NCI-H510A (cell line): Measurements from ENCODE around the gene TIMM10B.

Experiments used
- DNase-seq: peaks from one replicate; lab custom pipeline; 2025; lab: John Stamatoyannopoulos, UW

Gene TIMM10B, protein sequence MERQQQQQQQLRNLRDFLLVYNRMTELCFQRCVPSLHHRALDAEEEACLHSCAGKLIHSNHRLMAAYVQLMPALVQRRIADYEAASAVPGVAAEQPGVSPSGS

GRCh38 chr11:6481012-6481923, at the start of gene TIMM10B, which contains the start of gene ARFIP2:
TSS of gene TIMM10B (plus strand) at chr11:6481501. CDS start at chr11:6481517, 16 bp downstream.
TSS of gene ARFIP2 (minus strand) at chr11:6481331. CDS start at chr11:6480421, 910 bp downstream.
- peak; percentile 92 for DNase-seq

DNA sequence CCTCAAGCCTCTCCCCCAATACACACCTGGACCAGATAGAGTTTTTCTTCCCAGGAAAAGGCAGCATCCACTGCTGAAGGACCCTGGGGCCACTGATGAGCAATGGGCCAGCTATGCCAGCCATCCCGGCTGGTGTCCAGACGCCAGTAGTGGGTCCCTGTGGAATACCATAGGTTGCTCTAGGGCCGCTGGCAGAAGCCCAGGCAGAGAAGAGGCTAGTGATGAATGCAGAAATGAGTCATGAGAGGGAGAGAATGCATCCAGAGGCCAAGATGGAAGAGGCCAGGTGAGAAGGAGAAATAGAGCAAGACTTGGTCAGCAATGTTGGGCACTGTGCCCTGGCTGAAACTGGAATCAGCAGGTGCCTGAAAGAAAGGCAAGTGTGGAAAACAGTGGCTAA, 49.4 kb upstream of the TIMM10B start:
- no peak for DNase-seq

GRCh38 chr11:6433998-6434660, 47.2 kb upstream of the TIMM10B start:
- DNase-seq: no peak

DNA sequence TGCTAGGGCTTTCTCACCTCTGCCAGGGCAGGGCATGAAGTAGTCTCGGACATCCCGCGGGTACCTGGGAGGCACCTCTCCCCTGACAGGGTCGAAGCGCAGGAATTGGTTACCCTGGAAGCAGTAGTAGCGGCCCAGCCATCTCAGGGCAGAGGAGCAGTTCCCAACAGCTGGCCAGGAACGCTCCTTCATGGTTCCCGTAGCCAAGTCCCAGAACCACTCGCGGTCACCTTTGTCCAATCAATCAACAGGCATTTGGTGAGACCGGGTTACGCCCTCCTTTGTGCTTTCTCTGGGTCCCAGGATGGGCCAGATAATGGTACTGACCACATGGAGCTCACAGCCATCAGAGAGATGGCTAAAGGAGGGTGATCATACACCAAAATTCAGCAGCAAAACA, 43.9 kb upstream of the TIMM10B start:
- DNase-seq: no peak

GRCh38 chr11:6437993-6438392, 43.3 kb upstream of the TIMM10B start:
- no peak for DNase-seq

DNA sequence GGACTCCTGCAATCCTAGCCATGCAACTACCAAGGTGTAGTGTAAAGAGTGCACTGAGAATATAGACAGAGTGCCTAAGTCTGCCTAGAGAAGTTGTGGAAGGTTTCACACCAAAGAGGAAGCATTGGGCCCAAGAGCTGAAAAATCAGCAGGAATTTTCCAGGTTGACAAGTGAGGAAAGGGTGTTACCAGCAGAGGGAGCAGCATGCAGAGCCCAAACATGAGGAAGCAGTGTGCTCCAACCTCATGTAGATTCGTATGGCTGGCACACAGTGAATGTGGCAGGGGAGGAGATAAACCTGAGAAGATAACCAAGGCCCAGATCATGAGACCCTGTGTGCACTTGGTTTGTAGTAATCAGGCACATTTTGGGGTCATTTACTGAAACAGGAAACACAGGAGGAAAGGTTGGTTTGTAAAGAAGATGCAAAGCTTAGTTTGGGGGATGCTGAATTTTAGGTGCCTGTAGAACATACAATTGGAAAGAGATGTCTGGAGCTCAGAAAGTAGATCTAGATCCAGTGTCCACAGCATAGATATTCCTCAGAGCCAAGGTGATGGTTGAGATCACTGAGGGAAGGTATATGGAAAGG, 42.2 kb upstream of the TIMM10B start:
- peak; percentile 45 for DNase-seq

DNA sequence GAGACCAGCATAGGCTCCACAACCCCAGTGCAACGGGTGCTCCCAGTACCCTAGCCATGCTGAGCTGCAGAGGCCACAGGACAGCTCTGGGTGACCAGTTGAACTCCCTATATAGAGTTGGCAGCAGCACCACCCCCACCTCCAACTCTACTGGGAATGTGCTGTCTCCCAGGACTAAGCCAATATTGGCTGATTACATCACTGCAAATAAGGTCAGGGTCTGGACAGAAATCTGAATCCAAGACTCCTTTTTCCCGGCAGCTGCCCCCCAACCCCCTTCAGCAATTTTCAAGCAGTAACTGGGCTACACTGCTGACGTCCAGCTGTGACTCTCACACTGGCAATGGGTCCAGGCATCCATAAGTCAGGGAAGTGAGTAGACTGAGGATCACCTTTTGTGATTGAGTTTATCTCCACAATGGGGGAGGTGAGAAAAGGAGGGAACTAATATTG, 40.4 kb upstream of the TIMM10B start, which contains the start of gene HPX:
TSS of gene HPX (minus strand) at position 82 of the 453 bp plus-strand sequence. CDS start at position 58, 24 bp downstream.
- DNase-seq: no peak

GRCh38 chr11:6442441-6442840, 38.9 kb upstream of the TIMM10B start:
- no peak for DNase-seq

GRCh38 chr11:6443269-6444003, 37.9 kb upstream of the TIMM10B start:
- DNase-seq: no peak

DNA sequence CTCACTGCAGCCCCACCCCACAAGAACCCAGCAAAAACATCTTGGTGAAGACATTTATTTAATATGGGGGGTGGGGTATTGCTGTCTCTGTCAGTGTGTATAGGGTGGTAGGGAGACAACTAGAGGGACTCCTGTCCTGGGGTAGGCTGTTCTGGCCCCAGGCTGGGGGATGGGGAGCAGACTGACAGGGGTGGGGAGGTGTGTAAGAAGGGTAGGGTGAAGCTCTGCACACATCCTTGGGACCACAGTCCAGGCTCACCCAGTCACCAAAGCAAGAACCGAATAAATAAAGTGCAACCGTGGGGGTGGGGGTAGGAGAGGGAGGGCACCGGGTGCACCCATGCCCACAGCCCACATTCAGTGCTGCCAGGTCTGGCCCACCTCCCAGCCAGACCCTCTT, 32.7 kb upstream of the TIMM10B start:
- DNase-seq: no peak

GRCh38 chr11:6452219-6452618, 29.1 kb upstream of the TIMM10B start:
- DNase-seq: no peak

- DNase-seq: no peak
These were observed 28.1 kb upstream of the TIMM10B start for GRCh38 chr11:6453152-6453551.

GRCh38 chr11:6455070-6455469, 26.2 kb upstream of the TIMM10B start:
- peak; percentile 42 for DNase-seq

GRCh38 chr11:6456361-6457073, 24.8 kb upstream of the TIMM10B start:
- DNase-seq: no peak

DNA sequence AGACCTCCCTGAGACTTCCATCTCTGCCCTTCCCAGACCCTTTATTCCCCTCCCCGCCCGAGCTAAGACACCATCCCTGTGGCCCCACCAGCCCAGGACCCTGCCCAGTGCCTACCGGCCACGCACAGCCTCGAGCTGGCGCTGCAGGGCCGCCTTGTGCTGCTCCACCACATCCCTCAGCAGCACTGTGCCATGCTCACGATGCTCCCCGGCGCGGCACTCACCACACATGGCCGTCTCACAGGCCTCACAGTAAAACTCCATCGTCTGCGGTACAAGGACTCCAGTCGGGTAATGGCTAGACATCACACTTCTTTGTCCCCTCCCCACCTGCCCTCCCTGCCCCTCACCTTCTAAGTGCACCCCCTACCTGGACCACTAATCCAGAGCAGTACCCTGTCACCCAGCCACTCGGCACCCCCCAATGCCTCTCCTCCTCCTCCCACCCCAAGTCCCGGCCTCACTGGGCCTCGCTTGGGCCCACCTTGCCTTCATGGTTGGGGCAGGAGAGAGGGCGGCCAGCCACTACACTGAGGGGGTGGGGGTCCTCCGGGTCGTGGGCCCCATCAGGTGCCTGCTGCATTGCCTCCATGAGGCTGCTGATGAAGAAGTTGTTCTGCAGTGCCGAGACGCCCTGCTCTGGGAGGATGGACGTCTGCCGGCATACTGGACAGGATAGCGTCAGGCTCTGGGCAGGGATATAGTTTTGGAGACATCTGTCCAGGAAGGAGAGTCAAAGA, 23.6 kb upstream of the TIMM10B start:
- no peak for DNase-seq

DNA sequence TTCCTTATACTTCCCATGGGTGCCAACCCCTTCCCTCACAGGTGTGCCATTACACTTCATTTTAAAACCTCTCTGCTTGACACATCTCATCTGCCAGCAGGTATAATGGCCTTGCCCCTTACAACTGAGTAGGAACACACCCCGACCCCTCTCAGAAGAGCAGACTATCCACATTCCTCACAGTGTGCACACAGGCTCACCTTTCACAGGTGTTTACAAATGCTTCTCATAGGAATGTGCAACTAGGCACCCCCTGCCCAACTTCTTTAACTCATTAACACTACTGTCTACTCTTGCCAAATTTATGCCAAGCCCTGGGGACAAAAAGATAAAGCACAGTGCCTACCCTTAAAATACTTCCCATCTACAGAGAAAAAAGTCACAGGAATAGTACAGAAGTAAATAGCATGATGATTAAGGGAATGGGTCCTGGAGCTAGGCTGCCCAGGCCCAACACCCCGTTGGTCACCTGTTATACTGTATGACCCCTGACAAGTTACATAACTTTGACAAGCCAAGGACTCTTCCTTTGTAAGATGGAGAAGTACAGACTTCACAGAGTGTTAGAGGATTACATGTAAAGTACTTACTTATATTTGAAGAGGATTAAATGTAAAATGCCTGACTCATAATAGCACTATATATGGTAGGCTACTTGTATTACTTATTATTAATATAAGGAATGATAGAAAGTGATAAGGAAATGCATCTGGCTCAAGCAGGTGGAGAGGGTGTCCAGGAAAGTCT, 22.8 kb upstream of the TIMM10B start:
- DNase-seq: no peak

DNA sequence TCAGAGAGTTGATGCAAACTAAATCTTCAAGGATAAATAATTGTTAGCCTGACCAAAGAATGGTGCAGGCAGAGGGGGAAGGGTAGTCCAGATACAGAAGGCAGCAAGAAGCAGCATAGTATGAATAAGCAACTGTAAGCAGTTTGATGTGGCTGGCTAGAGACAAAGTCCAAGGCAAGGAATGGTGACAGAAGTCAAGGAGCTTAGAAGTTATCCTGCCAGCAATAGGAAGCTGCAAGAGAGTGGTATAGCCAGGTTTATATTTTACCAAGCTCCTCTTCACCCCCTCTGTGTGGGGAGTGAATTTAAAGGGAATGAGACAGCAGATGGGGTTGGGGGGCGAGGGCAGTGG, 22.2 kb upstream of the TIMM10B start:
- DNase-seq: no peak

DNA sequence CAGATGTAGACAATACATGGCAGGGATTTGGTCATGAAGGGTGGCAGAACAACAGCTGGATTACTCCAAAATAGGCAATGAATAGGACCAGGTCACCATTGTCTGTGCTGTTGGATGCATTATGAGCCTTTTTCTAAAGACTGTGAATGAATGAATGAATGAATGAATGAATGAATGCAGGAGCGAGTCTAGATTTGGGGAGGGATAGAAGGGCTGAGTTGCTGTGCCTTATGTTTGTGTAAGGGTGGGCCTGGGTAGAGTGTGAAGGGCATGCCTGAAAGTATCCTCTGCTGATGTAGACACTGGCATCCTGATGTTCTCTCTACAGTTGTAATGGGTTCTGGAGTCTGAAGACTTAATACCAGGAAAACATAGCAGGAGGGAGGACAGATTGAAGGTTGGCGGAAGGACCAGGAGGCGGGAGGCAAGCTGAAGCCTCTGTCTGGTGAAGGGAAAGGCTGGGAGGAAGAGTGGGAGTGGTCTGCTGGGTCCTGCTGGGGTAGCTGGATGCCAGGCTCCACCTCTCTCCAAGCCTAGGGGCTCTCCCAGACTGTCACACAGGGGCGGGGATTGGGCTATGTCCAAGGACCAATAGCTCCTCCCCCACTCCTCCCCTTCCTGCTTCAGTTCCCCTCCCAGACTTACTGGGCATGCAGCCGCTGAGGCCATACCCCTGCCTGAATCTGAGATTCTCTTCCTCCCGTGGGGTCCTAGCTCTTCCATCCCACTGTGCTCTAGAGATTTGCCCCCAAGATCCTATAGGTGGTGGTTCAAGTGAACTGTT, 12.4 kb upstream of the TIMM10B start:
- DNase-seq: peak; percentile 30

GRCh38 chr11:6469599-6469998, 11.7 kb upstream of the TIMM10B start:
- DNase-seq: no peak
